Vagina (tissue), 2 donors: ENCODE results near the gene CCNE1.

Source experiments
- POLR2A ChIP-seq, 2 donors: fragments of 450-650 bp; IDR thresholded peaks; one replicate each; pipeline ENCODE4 v1.6.1; 2017; ENCODE audit warnings: antibody characterized with exemption in 2 of 2, mild to moderate bottlenecking in 2 of 2, moderate library complexity in 2 of 2
- TF ChIP-seq, protein P1 (sequence below), 3 experiments: fragments of 450-650 bp in 2 of 3; fragments of 200-600 bp in 1 of 3; sonication (generic) in 1 of 3; IDR thresholded peaks; one replicate each; pipeline ENCODE4 v1.5.1; 2017 to 2019; ENCODE audit warnings: antibody characterized with exemption in 3 of 3, mild to moderate bottlenecking in 2 of 3, moderate library complexity in 2 of 3

DNA sequence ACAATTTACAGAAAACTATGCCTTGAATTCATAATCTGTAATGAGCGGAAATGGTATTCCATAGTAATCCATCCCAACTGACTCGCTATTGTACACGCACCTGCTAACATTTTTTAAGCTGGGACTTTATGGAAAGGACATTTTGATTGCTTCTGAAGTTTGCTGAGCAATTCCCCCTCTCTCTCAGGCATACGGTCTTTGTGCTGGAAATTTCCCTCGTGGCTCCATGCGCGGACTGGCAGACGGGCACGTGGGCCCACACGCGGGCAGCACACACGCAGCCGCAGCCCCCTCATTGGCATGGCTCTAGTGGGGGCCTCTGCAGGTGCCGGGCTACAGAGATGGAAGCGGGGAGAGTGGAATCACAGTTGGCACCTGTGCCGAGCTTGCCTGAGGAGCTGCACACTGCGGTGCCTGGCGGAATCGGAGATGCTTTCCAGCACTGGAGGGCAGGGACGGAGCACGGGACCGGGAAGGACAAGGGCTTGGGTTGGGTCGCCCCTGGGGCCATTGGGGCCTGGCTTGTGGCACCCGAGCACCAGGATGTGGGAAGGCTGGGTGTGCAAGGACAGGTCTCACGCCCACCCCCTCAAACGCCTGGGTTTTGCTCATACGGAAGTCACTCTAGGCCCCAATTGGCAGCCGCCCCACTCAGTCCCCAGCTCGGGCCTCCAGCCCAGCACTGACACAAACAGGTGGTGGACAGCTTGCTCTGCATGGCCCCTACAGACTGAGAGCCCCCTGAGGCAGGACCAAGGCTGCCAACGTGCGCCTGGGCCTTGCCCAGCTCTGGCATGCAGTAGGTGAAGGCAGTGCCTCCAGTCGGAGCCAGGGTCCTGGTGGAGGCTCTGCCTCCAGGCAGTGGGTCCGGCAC, 30.2 kb upstream of the CCNE1 start:
- TF ChIP-seq, protein P1, sequence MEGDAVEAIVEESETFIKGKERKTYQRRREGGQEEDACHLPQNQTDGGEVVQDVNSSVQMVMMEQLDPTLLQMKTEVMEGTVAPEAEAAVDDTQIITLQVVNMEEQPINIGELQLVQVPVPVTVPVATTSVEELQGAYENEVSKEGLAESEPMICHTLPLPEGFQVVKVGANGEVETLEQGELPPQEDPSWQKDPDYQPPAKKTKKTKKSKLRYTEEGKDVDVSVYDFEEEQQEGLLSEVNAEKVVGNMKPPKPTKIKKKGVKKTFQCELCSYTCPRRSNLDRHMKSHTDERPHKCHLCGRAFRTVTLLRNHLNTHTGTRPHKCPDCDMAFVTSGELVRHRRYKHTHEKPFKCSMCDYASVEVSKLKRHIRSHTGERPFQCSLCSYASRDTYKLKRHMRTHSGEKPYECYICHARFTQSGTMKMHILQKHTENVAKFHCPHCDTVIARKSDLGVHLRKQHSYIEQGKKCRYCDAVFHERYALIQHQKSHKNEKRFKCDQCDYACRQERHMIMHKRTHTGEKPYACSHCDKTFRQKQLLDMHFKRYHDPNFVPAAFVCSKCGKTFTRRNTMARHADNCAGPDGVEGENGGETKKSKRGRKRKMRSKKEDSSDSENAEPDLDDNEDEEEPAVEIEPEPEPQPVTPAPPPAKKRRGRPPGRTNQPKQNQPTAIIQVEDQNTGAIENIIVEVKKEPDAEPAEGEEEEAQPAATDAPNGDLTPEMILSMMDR (IDR thresholded peaks at IDR 0.05) = no peak
- no peak for TF ChIP-seq POLR2A (IDR thresholded peaks at IDR 0.05)
